GM19239 (cell line): ENCODE measurements around the gene PRKG1.
A peak's percentile ranks its signal among the peaks of the same experiment; 100 is the strongest.
"Not testable (repeated sequence)": the region's sequence is repeated elsewhere in the genome, so short reads cannot be mapped to it uniquely, and the experiment has no call there.

Experiments
- DNase-seq: peaks from one replicate; pipeline ENCODE4 v3.0.0; 2011; ENCODE audit warnings: low spot score; ENCODE audit not compliant: insufficient read length
- FAIRE-seq: peaks from 2 replicates; lab custom pipeline; 2011; peaks lifted over from hg19 to GRCh38; lab: Jason Lieb, UNC

The PRKG1 gene

DNA sequence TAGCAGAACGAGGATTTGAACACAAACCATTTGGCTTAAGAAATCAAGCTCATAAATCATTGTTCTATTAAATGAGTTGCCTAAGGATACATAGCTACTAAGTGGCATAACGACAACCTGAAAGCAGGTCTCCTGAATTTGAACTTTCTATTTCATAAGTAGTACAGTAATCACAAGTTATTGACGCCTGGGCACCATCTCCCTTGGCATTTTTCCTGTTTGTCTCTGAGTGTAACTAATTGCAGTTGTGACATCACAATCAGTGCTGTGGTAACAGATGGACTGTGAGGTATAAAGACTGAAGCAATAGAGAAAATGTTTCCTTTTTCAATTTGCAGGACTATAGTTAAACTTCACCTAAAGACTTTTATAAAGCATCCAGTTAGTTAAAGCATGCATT, 631.5 kb downstream of the PRKG1 start:
- no peak for FAIRE-seq
- no peak for DNase-seq

GRCh38 chr10:51706225-51706624, 631.9 kb downstream of the PRKG1 start:
- FAIRE-seq = no peak

GRCh38 chr10:51707392-51707791, 633.1 kb downstream of the PRKG1 start:
- no peak for FAIRE-seq
- no peak for DNase-seq

More at GRCh38 chr10:51706225-51706624, 631.9 kb downstream of the PRKG1 start:
- no peak for DNase-seq

- DNase-seq = no peak
- FAIRE-seq = no peak
Observed at GRCh38 chr10:51707821-51708424, 633.6 kb downstream of the PRKG1 start.

GRCh38 chr10:51708609-51709008, 634.3 kb downstream of the PRKG1 start:
- FAIRE-seq (no peak), DNase-seq (no peak)

DNA sequence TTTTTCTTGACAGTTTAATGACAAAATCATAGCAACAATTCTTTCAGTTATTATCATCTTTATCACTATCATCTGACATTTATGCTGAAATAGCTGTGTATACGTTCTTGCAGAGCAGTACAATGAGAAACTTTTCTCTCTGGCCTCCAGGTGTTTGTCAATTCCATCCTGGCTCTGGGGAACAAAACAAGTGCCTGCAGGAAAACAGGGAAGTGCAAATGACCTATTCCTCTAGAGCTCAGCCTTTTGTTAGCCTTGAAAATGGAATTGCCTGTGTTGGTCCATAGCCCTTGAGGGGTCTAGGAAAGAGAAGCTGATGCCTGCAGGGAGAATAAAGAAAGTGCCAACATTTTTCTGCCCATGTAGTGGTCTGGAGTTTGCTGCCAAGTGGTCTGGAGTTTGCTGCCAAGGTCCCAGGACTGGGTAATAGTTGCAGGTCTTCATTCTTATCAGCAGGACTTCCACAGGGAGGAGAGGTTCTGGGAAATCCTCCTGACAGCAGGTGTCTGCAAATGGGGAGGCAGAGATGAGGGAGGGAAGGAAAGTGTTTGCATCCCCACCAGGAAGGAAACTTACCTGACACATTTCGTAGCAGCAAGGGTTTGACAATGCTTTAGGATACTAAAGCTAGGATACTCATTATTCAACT, 635.2 kb downstream of the PRKG1 start:
- no peak for FAIRE-seq
- DNase-seq = no peak

DNA sequence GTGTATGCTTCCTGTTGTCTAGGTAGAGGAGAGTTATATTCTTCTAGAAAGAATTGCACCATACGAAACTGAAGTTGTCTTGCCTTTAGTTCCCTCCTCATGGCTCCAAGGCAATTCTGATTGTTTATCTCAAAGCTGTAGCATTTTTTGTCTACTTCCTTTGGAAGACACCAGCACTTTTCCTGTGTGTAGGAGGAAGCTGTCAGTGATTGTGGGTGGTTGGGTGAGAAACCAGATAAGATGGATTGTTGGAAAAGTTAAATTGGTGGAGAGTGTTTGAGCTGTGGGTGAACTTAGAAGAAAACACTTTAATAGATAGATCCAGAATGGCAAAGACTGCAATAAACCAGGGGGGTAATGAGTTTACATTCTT, 637.2 kb downstream of the PRKG1 start:
- FAIRE-seq = no peak
- no peak for DNase-seq

GRCh38 chr10:51716981-51717380, 642.7 kb downstream of the PRKG1 start:
- FAIRE-seq (no peak), DNase-seq (no peak)

DNA sequence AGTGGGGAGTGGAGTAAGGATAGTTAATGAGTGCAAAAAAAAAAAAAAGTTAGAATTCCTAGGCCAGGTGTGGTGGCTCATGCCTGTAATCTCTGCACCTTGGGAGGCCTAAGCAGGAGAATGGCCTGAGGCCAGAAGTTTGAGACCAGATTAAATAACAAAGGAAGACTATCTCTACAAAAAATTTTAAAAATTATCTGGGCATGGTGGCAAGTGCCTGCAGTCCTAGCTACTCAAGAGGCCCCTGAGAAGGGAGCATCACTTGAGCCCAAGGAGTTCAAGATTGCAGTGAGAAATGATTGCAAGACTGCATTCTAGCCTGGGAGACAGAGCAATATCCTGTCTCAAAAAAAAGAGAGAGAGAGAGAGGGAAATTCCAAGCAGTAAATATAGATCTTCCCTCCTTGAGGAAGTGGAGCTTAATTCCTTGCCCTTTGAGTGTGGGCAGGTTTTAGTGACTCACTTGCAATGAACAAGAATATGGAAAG, 644.6 kb downstream of the PRKG1 start:
- DNase-seq = no peak
- FAIRE-seq = no peak

- FAIRE-seq (no peak), DNase-seq (no peak)
Observed at GRCh38 chr10:51724038-51724437, 649.8 kb downstream of the PRKG1 start.

DNA sequence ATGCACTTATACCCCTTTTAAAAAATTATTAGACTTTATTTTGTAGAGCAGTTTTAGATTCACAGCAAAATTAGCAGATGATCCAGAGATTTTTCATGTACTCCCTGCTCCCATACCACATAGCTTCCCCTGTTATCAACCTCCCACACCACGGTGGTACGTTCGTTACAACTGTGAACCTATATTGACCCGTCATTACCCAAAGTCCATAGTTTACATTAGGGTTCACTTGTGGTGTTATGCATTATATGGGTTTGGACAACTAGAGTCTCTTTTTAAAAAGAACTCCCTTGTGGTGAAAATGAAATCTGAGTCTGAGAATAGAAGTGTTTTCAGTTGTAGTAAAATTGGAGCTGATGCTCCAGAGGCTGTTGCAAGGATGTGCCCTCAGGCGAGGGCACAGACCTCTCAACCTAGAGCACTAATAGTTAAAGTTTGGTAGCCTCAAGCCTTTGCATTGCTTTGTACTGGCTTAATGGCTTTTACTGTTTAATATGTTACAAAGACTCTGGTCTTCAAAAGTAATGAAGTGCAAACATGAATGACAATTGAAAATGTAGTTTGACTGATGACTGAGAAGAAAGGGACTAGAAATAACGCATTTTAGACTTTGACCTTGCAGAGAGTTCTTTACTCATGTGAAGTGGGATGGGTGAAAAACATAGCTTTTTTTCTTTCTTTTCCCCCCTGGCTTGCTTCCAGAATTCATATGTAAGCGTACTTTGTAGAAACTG, 655.7 kb downstream of the PRKG1 start:
- FAIRE-seq (no peak), DNase-seq (no peak)

DNA sequence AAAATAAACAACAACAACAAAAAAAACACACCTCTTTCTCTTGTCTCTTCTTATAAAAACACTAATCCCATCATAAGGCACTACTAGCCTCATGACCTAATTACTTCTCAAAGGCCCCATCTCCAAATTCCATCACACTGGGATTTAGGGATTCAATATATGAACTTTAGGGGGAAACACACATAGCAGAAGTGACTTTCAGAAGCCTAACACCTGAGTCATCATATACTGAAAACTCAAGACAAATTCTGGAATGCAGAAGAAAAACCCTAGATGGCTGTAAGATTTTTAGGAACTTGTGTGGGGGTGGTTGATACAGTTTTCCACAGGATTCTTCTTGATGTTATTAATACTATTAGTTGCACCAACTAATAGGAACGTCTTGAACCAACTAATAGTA, 658.8 kb downstream of the PRKG1 start:
- FAIRE-seq (no peak), DNase-seq (no peak)

DNA sequence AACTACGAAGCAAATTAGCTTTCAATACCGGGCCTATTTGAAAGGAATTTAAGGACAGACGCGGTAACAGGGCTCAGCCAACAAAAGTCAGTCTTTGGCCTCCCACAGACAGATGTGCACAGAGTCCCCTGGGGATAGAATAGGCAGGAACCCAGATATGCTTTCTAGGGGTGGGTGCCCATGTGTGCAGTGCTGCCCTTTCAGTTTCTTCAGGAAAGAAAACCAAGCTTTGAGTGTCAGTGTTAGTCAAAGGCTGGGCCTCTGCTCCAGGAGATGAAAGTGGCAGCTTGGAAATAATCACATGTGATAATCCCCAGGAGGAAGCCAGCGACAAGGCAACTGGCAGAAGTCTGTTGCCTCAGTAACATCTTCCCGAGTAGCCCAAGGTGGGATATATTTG, 668.9 kb downstream of the PRKG1 start:
- peak; percentile 14 for DNase-seq
- no peak for FAIRE-seq

DNA sequence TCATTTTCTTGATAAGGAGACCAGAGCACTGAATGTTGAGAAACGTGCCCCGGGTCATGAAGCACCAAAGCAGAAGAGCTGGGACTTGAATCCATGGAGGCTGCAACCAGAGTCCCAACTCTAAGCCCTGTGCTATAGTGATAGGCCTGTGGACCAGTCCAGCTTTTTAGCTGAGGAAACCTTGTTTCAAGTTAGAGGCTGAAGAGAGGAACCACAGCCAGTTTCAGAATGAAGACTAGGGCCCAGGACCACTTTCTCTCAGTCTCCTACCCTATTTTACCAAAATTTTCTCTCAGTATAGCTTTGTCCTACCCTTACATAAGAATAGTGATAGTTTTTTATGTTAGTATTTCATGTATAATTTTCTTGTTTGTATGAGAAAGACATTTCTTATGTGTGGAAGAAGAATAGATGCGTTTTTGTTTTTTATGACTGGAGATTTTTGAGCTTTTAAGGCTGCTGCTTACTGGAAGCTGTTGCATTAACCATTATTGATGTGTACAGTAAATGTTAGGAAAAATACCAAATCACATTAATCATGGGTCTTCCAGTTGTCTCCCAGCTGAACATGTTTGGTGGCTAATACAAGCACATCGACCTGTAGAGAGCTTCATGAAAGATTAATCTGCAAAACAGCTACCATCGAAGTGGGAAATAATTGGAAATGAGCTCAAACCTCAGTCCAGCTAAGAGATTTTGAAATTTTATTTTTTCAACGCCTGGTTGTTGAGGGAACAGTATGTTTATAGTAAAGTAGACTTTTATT, 670.1 kb downstream of the PRKG1 start:
- DNase-seq = no peak
- FAIRE-seq = no peak

GRCh38 chr10:51745397-51745796, 671.1 kb downstream of the PRKG1 start:
- FAIRE-seq = no peak
- no peak for DNase-seq

GRCh38 chr10:51747216-51747615, 672.9 kb downstream of the PRKG1 start:
- DNase-seq (no peak), FAIRE-seq (no peak)

DNA sequence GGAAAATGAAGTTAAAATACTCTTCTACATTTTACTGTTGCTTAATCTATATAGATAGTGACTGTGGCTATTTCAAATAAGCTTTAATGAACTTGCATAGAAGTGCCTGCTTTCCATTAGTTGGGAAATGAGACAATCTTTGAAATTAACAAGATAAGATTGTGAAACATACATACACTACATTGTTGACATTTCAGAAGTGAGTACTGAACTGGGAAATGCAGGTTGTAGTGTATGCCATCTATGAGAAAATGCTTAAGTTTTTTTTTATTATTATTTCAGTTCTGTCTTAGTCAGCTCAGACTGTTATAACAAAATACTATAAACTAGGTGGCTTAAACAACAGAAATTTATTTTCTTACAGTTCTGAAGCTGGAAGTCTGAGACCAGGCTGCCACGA, 674.7 kb downstream of the PRKG1 start:
- FAIRE-seq (no peak), DNase-seq (no peak)

GRCh38 chr10:51758366-51758765, 684.1 kb downstream of the PRKG1 start:
- DNase-seq = no peak
- no peak for FAIRE-seq

DNA sequence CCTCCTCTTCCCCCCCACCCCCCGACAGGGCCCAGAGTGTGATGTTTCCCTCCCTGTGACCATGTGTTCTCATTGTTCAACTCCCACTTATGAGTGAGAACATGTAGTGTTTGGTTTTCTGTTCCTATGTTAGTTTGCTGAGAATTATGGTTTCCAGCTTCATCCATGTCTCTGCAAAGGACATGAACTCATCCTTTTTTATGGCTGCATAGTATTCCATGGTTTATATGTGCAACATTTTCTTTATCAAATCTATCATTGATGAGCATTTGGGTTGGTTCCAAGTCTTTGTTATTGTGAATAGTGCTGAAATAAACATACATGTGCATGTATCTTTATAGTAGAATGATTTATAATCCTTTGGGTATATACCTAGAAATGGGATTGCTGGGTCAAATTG, 684.6 kb downstream of the PRKG1 start:
- DNase-seq, FAIRE-seq: not testable (repeated sequence)

- no peak for FAIRE-seq
Observed at GRCh38 chr10:51759896-51760534, 685.7 kb downstream of the PRKG1 start.

More at GRCh38 chr10:51759896-51760534, 685.7 kb downstream of the PRKG1 start:
- no peak for DNase-seq
